Stimulated activated CD8-positive, alpha-beta memory T cell treated with anti-CD3 and anti-CD28 coated beads, Interleukin-12 subunit alpha, Interleukin-12 subunit beta, amount 100 ng/mL, for 24 hours (primary cell): ENCODE results near the gene MEGF9.
A peak's percentile ranks its signal among the peaks of the same experiment; 100 is the strongest.
"Not testable (repeated sequence)": the region's sequence is repeated elsewhere in the genome, so short reads cannot be mapped to it uniquely, and the experiment has no call there.

Experiments used
- DNase-seq: peaks from one replicate; pipeline ENCODE4 v3.0.0-alpha.2; 2020; ENCODE audit errors: extremely low read depth

The MEGF9 gene

DNA sequence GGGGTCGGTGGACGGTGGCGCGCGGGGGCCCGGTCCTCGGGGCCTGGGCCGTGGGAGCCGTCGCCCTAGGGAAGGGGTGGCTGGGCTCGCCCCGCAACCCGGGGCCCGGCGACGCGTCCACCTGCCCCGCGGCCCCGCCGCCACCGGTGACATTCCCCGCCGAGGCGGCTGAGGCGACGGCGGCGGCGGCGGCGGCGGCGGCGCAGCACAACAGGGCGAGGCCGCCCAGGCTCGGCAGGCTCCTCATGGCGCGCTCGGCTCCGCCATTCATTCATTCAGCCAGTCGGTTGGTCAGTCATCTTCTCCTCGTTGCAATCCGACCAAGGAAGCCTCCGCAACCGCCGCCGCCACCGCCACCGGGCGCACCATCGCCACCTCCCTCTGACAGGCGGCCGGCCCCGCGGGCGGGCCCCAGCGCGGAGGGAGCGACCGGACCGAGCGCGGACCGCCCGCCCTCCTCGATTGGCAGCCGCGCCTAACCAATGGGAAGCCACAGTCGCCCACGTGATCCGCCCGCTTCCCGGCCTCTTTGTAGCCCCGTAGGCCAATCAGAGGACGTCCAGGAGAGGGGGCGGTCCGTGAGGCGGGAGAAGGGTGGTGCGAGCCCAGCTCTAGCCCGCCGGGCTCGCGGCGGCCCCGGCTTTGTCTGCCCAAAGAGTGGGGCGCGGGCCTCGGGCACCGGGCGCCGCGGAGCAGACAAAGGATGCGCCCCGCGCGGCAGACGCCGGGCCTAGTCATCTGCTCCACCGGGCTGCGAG is at the start of gene MEGF9:
TSS of gene MEGF9 (minus strand) at position 383 of the 758 bp plus-strand sequence. CDS start at position 271, 112 bp downstream.
- DNase-seq, result peak; percentile 91

DNA sequence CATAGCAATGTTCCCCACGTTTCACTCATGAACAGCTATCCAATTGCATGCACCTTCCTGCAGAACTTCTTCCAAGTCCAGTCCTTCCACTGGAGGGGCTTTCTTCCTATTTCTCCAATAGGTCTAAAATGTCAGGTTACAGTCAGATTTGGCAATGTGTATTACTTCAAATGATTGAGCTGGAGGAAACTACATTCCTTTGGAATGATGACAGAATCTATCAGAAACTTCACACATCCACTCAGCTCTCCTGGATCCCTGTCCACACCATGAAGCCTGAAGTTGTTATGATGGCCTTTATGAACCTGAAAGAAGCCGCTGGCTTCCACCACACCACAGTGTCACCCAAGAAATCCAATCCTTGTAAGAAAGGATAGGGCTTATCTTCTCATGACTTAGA is 46.7 kb upstream of the MEGF9 start:
- DNase-seq, result no peak

DNA sequence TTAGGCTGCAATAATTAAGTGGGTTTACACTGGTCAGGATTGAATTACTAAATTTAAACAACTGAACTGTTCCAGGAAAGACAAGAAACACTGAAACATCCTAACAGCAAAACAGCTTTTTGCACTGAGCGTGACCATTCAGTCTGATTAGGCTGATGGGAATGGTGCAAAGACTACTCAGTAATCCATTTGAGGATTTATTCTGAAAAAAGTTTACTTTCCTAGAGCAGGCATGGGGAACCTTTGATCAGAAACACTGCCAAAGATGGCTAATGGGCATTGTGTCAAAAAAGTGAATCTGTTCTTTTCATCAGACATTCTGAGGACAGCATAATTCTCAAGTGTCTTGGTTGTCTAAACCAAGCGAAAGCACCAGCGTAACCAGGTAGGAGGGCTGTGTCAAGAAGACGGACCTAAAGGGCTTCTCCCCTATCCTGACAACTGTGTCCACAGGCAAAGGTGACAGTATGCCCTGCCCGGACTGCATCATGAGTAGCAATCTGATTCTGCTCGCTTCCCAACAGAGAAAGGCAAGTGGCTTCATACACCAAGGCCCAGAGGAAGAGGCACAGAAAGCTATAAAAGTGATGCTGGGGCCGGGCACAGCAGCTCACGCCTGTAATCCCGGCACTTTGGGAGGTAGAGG is 45.6 kb upstream of the MEGF9 start:
- no peak for DNase-seq

DNA sequence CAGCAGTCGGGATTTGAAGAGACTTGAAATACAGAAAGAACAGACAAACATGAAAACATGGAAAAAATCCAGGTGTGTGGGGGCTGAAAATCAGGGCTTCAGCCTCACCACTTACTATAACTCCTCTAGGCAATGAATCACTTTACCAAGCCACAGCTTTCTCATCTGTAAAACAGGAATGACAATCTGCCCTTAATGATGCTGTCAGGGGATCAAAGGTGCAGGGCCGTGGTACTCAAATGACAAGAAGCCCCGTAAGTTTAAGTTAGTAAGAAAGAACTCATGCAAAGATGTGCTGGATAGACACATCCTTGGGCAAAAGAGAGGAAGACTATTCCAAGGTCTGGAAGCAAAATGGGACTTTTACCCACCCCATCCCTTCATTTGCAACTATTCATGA is 44.3 kb upstream of the MEGF9 start:
- DNase-seq, result no peak

DNA sequence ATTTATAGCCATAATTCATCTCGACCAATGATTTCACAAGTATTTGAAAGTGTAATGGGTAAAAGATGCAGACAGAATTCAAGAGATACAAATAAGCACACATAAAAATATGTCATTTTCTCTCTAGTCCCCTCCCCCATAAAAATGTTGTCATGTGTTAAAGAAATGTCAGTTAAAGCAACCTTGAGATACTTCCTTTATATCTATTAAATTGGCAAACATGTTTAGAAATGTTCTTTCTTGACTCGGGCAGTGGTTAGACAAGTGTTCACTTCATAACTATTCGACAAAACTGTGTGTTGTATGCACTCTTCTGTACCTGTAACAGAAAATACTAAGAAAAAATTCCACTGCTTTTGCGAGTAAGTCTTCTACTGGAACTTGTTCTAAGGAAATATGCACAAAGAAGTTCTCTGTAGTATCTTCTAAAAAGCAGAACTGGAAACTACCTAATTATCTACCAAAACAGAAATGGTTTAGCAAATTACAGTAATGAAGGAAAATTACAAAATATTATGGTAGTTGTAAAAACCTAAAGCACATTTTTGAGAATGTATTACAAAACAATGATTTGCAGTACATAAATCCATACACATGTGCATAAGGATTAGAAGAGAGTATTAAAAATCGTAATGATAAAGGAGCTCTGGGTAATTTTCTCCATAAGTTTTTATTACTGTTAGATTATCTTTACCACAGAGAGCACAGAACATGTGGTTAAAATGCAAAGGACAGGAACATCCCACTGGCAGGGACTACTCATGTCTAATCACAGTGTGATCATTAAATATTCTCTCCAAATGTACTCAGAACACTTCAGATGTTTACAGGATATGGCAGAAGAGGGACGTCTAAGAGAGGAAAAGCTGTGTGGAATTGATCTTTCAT is 43.0 kb upstream of the MEGF9 start:
- DNase-seq, result no peak

DNA sequence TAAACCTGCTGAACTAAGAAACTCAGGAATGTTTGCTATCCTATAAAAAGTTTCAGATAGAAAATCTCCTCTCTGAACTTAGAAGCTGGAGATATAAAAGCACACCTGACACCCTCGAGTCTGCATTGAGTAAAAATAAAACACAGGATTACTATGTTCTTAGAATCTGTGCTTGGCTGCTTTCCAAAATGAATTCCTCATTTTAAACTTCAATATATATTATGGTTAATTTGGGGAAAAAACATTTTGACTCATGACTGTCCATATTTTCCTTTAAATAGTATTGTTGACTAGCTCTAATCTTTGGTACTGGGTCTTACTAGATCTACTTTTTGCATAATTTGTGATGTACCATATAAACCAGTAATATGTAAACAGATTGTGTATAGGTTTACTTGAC is 42.3 kb upstream of the MEGF9 start:
- DNase-seq, result no peak

DNA sequence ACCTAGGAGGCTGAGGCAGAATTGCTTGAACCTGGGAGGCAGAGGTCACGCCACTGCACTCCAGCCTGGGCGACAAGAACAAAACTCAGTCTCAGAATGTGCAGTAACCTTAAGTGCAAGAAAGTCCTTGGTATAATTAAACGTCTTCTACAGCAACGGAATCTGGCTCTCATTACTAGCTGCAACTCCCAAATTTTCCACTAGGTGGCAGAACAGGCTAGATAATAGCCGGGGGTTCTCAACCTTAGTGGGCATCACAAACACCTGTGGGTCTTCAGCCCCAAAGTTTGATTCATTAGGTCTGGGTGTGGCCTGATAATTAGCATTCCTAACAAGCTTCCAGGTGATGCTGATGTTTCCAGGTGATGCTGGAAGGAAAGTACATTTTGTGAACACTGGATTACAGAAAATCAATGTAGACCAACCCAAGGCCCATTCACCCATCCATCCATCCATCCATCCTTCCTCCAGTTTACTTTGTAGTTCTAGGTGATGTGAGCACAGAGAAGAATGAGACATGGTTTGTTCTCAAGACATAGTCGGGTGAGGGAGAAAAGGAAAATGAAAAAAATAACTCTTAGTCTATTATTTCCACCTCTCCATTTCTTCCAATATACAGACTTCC is 41.7 kb upstream of the MEGF9 start:
- DNase-seq, result peak; percentile 10

DNA sequence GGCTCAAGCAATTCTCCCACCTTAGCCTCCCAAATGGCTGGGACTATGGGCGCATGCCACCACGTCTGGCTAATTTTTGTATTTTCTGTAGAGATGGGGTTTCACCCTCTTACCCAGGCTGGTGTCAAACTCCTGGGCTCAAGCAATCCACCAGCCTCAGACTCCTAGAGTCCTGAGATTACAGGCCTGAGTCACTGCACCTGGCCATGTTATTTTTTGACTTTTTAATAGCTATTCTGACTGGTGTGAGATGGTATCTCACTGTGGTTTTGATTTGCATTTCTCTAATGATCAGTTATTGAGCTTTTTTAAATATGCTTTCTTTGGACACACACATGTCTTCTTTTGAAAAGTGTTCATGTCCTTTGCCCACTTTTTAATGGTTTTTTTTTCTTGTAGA is 40.8 kb upstream of the MEGF9 start:
- no peak for DNase-seq

DNA sequence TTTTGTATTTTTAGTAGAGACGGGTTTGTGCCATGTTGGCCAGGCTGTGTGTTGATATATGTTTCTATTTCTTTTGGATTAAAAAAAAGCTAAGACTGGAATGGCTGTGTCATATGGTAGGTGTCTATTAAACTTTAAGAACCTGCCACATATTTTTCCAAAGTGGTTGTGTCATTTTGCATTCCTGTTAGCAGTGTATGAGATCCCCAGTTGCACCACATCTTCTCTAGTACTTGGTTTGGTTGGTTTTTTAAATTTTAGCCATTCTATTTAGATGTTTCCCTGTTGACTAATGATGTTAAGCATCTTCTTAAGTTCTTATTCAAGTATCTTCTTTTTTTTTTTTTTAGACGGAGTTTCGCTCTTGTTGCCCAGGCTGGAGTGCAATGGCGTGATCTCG is 36.2 kb upstream of the MEGF9 start:
- DNase-seq, result no peak

DNA sequence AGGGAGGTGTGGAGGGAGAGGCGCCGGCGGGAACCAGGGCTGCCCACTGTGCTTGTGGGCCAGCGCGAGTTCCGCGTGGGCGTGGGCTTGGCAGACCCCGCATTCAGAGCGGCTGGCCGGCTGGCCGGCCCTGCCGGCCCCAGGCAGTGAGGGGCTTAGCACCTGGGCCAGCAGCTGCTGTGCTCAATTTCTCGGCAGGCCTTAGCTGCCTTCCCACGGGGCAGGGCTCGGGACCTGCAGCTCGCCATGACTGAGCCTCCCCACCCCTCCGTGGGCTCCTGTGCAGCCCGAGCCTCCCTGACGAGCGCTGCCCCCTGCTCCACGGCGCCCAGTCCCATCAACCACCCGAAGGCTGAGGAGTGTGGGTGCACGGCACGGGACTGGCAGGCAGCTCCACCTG is 32.1 kb upstream of the MEGF9 start:
- DNase-seq, result not testable (repeated sequence)

DNA sequence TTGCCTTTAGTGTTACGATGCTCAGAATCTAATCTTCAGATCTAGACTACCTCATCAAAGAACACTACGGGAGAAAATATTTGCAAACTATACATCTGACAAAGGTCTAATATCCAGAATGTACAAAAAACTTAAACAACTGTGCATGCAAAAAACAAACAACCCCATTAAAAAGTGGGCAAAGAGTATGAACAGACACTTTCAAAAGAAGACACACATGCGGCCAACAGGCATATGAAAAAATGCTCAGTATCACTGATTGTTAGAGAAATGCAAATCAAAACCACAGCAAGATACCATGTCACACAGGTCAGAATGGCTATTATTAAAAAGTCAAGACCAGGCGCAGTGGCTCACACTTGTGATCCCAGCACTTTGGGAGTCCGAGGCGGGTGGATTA is 31.0 kb upstream of the MEGF9 start:
- no peak for DNase-seq

DNA sequence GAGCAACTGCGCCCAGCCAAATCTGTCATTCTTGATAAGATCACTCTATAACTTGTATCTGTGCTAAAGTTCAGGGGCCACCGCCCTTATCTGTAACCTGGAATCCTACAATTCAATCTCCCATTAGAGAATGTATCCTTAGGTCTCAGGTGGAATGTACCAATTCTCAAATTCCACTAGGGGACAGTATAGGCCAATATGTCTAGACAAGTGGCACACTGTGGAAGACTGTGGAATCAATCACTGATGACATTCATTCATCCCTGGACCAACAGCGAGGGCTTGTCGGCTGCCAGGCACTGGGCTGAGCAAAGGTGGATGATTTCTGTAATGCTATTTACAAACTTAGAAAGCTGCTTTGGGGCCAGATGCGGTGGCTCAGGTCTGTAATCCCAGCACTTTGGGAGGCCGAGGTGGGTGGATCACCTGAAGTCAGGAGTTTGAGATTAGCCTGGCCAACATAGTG is 28.7 kb upstream of the MEGF9 start:
- DNase-seq, result no peak

DNA sequence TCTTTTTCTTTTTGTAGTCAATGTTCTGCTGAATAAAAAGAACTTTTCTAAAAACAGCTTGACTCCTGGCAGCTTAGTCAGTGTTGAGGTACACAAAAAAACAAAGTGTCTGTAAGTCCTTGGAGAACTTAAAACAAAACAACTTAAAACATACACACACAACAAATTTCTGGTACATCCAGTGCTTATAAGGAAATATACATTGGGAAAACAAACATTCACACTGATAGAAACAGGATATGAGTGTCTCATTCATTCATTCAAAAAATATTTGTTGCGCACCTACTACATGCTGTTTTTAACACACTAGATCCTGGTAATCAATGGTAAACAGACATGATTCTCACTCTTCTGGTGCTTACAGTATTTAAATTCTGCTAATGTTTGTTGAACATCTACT is 27.4 kb upstream of the MEGF9 start:
- DNase-seq, result no peak

DNA sequence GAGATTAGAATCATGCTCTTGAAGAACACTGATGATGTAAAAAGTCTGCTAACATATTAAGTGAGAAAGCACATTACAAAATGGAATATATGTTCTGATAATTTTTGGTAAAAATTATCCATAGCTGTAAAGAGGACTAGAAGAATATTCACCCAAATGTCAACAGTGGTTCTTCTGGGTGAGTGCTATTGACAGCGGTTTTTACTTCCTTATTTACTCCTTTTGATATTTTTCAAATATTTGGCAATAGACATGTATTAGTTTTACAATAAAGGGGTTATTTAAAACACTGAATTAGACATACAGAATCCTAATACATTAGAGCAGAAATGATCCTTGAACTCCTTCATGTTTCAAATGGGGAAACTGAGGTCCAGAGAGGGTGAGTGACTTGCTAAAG is 26.9 kb upstream of the MEGF9 start:
- DNase-seq, result no peak

DNA sequence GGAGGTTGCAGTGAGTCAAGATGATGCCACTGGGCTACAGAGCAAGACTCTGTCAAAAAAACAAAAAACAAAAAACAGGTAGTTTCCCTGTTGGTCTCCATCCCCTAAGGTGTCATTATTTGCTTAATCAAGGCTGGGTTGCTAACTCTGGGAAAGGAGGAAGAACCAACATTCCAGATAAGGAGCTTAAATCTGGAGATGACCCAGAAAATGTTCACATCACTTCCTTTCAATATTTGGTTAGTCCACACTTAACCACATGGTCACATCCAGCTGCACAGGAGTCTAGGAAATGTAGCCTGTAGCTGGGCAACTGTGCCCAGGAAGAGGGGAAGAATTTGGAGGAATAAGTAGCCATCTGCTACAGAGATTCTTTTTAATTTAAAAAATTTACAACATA is 25.9 kb upstream of the MEGF9 start:
- DNase-seq, result no peak

DNA sequence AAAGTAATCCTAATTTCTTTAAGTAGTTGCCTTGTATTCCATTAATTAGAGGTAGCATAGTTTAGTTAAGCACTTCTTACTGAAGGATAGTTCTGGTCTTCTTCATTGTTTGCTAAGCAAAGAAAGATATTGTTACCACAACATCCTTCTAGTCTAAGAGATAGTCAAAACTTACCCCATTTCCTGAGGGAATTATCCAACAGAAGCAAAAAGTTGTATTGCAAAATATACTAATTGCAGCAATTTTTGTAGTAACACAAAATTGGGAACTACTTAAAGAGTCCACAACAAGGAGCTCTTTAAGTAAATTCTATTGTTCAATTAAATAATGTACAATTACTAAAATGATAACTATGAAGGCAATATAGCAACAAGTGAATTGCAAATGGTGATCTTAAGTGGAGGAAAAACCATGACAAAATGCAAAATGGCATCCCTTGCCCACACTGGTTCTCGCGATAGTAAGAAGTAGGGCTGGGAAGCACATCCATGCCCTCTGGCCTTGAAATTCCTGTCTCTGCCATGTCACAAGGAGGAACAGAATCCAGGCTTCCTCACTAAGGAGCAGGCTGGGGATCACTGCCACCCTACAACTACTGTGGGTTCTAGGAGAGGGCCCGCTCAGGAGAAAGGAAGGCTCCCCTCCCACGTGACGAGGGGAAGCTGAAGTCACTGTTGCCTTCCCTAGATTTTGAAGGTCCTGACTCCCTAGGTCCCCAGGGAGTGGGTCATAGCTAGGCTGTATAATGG is 23.3 kb upstream of the MEGF9 start:
- no peak for DNase-seq

DNA sequence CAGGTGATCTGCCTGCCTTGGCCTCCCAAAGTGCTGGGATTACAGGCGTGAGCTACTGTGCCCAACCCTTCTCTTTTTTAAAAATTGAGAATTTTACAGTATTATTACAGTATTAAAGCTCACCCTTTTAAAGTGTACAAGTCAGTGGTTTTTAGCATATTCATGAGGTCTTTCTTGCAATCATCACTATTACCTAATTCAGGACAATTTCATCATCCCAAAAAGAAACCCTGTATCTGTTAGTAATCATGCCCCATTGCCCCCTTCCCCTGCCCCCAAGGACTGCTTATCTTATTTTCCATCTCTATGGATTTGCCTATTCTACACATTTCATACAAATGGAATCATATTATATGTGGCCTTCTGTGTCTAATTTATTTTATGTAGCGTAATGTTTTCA is 22.6 kb upstream of the MEGF9 start:
- DNase-seq, result no peak

DNA sequence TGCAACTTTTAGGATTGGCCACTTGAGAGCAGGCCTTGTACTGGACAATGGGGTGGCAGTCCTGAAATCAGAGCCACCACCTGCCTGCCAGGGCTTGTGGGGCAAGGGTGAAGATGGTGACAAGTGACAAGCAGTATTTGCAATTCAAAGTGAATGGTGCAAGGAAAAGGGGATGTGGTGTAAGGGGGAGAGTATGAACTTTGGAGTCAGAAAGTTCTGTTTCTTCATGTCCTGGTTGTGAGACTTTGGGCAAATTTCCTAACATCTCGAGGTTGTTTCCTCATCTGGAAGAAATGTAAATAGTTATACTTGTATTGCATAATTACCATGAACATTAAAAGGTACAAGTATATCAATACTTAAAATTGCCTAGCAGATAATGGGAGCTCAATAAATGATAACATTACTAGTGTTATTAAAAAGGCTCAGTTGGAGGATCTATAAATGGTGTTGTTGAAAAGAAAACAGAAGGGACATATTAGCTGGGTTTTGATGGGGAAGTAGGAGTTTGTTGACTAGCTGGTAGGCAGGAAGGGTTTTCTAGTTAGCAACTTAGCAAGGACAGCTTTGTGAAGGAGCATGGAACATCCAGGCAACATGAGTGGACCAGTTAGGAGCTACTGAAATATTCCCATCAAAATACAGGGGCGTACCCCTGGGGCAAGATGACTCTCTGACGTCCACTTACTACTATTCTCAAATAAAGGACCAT is 21.3 kb upstream of the MEGF9 start:
- no peak for DNase-seq

DNA sequence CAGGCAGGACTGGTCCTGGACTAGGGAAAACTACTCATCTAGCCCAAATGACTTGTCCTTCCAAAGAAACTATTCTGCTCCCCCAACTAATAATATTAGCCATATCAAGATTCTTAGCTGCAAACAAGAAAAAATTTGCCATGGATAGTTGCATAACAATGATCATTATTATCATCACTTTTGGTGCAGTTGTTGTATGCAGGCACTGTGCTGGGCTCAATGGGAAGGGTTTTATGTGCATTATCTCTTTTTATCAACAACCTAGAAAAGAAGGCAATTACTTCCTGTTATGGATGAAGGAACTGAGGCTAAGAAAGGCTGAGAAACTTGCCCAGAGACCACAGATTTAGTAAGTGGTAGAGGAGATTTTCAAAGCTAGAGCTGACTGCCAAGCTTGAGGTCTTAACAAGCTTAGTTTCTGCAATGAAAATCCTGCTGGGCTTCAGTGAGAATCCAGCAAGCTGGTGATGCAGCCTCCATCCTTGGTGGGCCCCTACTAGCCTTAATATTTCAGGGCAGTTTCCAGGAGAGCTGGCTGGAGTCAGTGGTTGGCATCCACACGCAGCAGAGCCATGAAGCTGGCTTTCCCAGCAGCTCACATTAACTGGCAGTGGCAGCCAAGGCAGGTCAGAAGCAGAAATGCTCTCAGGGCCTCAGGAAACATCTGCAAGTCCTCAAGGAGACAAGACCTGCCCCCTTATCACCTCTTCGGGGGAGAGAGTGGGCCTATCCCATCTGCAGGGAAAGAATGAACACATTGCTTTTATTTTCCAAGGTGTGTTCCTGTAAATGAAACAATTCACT is 20.5 kb upstream of the MEGF9 start:
- no peak for DNase-seq

DNA sequence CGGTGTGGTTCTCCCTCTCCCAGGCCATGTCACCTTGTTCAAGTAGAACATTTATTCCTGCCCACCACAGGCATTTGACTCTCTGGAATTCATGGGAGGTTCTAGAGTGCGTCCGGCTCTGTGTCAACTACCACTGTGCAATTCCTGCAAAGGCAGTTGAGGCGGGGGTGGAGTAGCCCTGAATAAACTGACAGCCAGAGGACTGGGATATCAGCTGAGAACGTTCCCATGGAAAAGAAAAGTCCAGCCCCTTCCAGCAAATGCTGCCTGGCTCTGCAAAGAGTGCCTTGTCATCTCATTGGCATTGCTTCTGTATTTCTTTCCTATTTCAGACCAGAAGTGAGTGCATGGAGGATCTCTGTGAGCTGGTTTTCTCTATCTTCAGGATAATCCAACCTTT is 18.9 kb upstream of the MEGF9 start:
- no peak for DNase-seq
